ENCODE data around the gene IL1RN. TPM values are rescaled to one million over a fixed set of nuclear protein-coding genes. Genes with fewer than 3 reads are reported as not detected.

The IL1RN gene
- total and polyA plus RNA-seq, 2 donors (not counting 3 experiments of a cell fraction or from before 2014, with no cell fraction given): not detected

DNA sequence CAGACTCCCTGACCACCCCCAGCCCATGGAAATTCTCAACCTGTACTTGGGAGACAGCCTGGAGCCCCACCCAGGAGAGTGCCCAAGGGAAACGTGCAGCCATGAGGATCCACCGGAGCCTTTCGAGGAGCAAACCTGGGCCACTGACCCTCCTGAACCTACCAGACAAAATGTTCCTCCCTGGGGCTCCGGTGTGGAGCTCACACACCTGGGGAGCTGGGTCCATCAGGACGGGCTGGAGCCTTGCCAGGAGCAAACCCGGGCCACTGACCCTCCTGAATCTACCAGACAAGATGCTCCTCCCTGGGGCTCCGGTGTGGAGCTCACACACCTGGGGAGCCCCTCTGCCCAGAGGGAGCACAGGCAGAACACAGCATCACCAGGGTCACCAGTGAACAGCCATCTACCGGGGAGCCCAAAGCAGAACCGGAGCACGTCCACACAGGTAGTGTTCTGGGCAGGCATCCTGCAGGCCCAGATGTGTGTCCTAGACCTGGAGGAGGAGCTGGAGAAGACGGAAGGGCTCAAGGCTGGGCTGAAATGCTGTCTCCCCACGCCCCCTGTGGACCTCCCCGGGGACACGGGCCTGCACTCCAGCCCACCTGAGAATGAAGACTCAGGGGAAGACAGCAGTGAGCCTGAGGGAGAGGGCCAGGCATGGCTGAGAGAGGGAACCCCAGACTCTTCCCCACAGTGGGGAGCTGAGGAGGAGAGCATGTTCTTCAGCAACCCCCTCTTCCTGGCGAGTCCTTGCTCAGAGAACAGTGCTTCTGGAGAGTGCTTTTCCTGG, 55.3 kb downstream of the IL1RN start:
- ChIA-PET POLR2A (no interaction called here), CTCF (interaction anchor here (1.1 to 4.2 kb wide), 6 partner anchors 11 to 208 kb away, joined by 3 to 29 read pairs (median 4); no protein-coding TSS in a partner anchor)
- BruUV-seq (replicated peaks): no TSS peak
- dilution Hi-C loops (cut with MboI; ENCODE audit: extremely low pct_ligation_motif_present, low sequenced_read_pairs): no loop called here
- Histone ChIP-seq H3K27me3 (ENCODE audit: control insufficient read depth in 2 of 2, insufficient read depth in 2 of 2, low read length in 2 of 2) (peaks cover 0 to 2% of the 10 kb centered on the region in 2 experiments), H3K4me2 (ENCODE audit: insufficient read depth, low read length) (no peak overlapping the region), H3K9me3 (replicated peaks; ENCODE audit: control insufficient read depth, insufficient read depth, low read length) (no peaks in the 10 kb centered on the region), H3K9ac (replicated peaks; ENCODE audit: extremely low read depth, insufficient read depth, low read length) (no peak overlapping the region), H4K20me1 (replicated peaks; ENCODE audit: control insufficient read depth, extremely low read depth, insufficient read depth, low read length) (no peaks in the 10 kb centered on the region), H3K4me3 (replicated peaks in 1 of 3; ENCODE audit: insufficient read depth in 1 of 3, low read depth in 1 of 3, low read length in 3 of 3) (no peak overlapping the region), H3K4me1 (ENCODE audit: control insufficient read depth, extremely low read depth, insufficient read depth, low read length) (no peaks in the 10 kb centered on the region), H2AFZ (ENCODE audit: low read depth, low read length) (no peak overlapping the region), H3K36me3 (ENCODE audit: control insufficient read depth in 2 of 2, extremely low read depth in 1 of 2, insufficient read depth in 2 of 2, low read length in 2 of 2) (no peaks in the 10 kb centered on the region), H3K79me2 (ENCODE audit: control insufficient read depth, insufficient read depth, low read length) (no peaks in the 10 kb centered on the region), H3K9me1 (replicated peaks; ENCODE audit: control insufficient read depth, extremely low read depth, insufficient read depth, low read length) (no peaks in the 10 kb centered on the region), H3K27ac (ENCODE audit: insufficient read depth, low read depth, low read length) (no peak overlapping the region)
- FAIRE-seq (no peak), DNase-seq (ENCODE audit: low read depth, low spot score) (no peak)
- intact Hi-C loops (cut with micrococcal nuclease): no loop called here
- TF ChIP-seq GATA2 (IDR thresholded peaks at IDR 0.05; ENCODE audit: insufficient read depth, insufficient read length, low read depth, low read length) (no peak), POLR2A (IDR thresholded peaks at IDR 0.05; ENCODE audit: low read depth, low read length) (no peak), FOS (IDR thresholded peaks at IDR 0.05; ENCODE audit: borderline replicate concordance, insufficient read depth, low read length) (no peak), POLR2AphosphoS5 (IDR thresholded peaks at IDR 0.05; ENCODE audit: insufficient read depth, low read depth, low read length) (no peak), EZH2 (IDR thresholded peaks at IDR 0.05; ENCODE audit: borderline replicate concordance, low read depth, low read length, severe bottlenecking) (no peak), JUN (IDR thresholded peaks at IDR 0.05; ENCODE audit: borderline replicate concordance, insufficient read depth, insufficient read length, low read depth) (no peak), MYC (IDR thresholded peaks at IDR 0.05; ENCODE audit: low read depth, low read length) (no peak)
- TF ChIP-seq, protein P1, sequence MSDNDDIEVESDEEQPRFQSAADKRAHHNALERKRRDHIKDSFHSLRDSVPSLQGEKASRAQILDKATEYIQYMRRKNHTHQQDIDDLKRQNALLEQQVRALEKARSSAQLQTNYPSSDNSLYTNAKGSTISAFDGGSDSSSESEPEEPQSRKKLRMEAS (IDR thresholded peaks at IDR 0.05; ENCODE audit: insufficient read depth, insufficient read length): no peak
- TF ChIP-seq, protein P2, sequence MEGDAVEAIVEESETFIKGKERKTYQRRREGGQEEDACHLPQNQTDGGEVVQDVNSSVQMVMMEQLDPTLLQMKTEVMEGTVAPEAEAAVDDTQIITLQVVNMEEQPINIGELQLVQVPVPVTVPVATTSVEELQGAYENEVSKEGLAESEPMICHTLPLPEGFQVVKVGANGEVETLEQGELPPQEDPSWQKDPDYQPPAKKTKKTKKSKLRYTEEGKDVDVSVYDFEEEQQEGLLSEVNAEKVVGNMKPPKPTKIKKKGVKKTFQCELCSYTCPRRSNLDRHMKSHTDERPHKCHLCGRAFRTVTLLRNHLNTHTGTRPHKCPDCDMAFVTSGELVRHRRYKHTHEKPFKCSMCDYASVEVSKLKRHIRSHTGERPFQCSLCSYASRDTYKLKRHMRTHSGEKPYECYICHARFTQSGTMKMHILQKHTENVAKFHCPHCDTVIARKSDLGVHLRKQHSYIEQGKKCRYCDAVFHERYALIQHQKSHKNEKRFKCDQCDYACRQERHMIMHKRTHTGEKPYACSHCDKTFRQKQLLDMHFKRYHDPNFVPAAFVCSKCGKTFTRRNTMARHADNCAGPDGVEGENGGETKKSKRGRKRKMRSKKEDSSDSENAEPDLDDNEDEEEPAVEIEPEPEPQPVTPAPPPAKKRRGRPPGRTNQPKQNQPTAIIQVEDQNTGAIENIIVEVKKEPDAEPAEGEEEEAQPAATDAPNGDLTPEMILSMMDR (IDR thresholded peaks at IDR 0.05; ENCODE audit: extremely low read depth in 1 of 2, insufficient read depth in 1 of 2, low read depth in 1 of 2, low read length in 2 of 2): no peak
